22Rv1 (cell line): ENCODE results near the gene CYLC1.

Experiments used
- H3K27ac ChIP-seq: fragments of 450-650 bp; 2 replicates; pipeline ENCODE4 v1.5.1; 2017
- CTCF ChIP-seq: fragments of 450-650 bp; IDR thresholded peaks from 2 replicates; pipeline ENCODE4 v1.5.1; 2017; ENCODE audit warnings: mild to moderate bottlenecking
- ZFX ChIP-seq: fragments of 450-650 bp; IDR thresholded peaks from 2 replicates; pipeline ENCODE4 v1.6.1; 2017; ENCODE audit warnings: antibody characterized with exemption, borderline replicate concordance

The CYLC1 gene

GRCh38 chrX:83906921-83907320 is 46.0 kb downstream of the CYLC1 start:
- H3K27ac ChIP-seq, result no peak overlapping the region
- TF ChIP-seq ZFX (no peak), CTCF (no peak)

GRCh38 chrX:83916525-83916924 is 55.6 kb downstream of the CYLC1 start:
- no peak for TF ChIP-seq ZFX
- peak; percentile 63 for TF ChIP-seq CTCF
- H3K27ac ChIP-seq, result no peak overlapping the region

GRCh38 chrX:83934220-83934619 is 73.3 kb downstream of the CYLC1 start:
- TF ChIP-seq CTCF (peak; percentile 18; the same call in 1 of the 2 replicates), ZFX (no peak)
- no peak overlapping the region for H3K27ac ChIP-seq
